Erythroblast (primary cell): Measurements from ENCODE around the gene MRGPRX2.

Experiments
- DNase-seq, 2 experiments: peaks; one replicate each; lab custom pipeline; 2025; lab: John Stamatoyannopoulos, UW
- GATA1 ChIP-seq: IDR thresholded peaks from 2 replicates; pipeline ENCODE4 v1.6.1; 2011; ENCODE audit warnings: low read depth, mild to moderate bottlenecking, control low read depth, low read length, moderate library complexity
- POLR2A ChIP-seq: IDR thresholded peaks from 2 replicates; pipeline ENCODE4 v1.6.1; 2011; ENCODE audit warnings: mild to moderate bottlenecking, low read length

MRGPRX2 gene

GRCh38 chr11:19087658-19088057 is 27.1 kb upstream of the MRGPRX2 start:
- no peak for DNase-seq
- TF ChIP-seq POLR2A (no peak), GATA1 (no peak)

DNA sequence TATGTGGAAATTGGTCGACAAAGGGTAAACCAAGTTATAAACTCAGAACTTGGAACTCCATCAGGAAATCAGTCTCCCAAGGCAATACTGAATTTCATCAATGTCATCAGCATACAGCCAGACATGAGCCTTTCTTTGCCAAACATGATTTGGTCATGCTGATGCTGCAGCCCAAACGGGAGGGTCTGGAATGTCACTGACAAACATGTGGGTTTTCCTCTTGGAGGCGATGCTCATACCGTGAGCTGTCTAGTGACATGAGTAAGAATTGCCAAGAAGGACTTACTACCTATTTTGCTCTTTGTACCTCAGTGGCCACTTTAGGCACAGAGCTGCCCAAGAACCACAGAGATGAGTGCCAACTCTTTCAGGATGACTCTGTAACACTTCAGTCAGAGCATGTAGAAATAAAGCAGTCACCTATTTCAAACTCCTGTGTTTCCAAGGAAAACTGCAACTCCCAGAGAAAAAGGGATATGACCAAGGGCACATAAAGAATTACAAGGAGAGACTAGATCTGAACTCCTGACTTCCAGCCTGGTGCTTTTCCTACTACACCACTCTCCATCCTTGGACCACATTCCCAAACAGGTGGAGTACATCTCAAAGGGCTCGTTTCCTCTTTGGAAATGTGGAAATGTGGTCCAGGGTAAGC is 24.3 kb upstream of the MRGPRX2 start:
- no peak for DNase-seq
- TF ChIP-seq GATA1 (no peak), POLR2A (no peak)

DNA sequence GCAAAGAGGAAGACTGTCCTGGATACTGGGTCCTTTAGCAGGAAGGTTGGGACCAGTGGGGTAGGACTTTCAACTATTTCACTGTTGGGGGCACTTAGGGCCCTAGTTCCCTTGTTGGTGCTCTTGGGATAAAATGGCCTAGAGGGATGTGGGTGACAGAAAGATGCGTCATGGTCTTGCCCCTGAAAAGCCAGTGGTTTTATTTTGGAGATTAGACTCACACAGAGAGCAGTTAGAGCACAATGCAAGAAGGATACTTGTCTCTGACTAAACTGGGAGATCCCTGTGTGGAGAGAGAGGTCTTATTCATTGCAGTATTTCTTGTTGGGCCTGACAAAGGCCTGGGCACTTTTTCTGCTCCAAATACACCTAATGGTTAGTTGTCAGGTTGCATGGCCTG is 22.6 kb upstream of the MRGPRX2 start:
- no peak for DNase-seq
- TF ChIP-seq POLR2A (no peak), GATA1 (no peak)

- TF ChIP-seq POLR2A (no peak), GATA1 (no peak)
- no peak for DNase-seq
Observed at GRCh38 chr11:19080579-19080993, 20.1 kb upstream of the MRGPRX2 start.

- no peak for TF ChIP-seq POLR2A
- TF ChIP-seq GATA1, result no peak
- DNase-seq, result no peak
Observed at GRCh38 chr11:19079643-19080440, 19.3 kb upstream of the MRGPRX2 start.

DNA sequence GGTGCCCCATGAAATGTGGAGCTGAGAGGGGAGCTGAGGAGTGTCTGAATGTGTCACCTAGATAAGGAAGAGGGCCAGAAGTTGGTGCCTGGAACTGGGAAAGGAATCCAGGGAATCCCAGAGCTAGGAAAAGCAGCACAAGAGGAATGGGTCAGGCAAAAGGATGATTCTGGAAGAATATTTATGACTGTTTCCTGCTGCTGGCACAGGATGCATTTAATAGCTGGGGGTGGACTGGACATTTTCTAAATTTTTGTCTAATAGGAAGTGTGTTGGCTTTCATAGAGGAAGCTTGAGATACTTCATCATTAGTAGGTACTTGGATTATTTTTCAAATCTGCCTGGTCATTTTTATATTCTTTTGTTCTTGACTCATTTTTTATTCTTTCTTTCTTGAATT is 17.4 kb upstream of the MRGPRX2 start:
- DNase-seq, result no peak
- TF ChIP-seq GATA1 (no peak), POLR2A (no peak)

GRCh38 chr11:19076744-19077589 is 16.4 kb upstream of the MRGPRX2 start:
- peak; percentile 31 to 57 for DNase-seq
- TF ChIP-seq GATA1, result no peak
- no peak for TF ChIP-seq POLR2A

DNA sequence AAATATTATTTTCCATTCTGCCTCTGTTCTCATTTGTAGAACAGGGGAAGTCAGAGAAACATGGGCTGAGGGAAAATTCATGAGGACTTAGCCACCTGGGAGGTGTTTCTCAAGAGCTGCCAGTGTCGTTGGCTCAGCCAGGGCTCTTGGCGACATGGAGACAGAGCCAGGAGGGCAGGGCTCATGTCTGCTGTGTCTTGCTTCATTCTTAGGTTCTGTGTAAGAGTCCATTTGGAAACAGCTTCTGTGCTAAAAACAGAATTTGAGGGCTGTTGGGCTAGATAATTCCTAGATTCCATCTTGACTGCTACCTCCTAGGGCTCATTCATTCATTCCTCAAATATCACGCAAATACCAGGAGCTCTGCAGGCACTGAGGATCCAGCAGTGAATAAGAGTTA is 15.1 kb upstream of the MRGPRX2 start:
- TF ChIP-seq POLR2A (no peak), GATA1 (no peak)
- DNase-seq, result no peak

DNA sequence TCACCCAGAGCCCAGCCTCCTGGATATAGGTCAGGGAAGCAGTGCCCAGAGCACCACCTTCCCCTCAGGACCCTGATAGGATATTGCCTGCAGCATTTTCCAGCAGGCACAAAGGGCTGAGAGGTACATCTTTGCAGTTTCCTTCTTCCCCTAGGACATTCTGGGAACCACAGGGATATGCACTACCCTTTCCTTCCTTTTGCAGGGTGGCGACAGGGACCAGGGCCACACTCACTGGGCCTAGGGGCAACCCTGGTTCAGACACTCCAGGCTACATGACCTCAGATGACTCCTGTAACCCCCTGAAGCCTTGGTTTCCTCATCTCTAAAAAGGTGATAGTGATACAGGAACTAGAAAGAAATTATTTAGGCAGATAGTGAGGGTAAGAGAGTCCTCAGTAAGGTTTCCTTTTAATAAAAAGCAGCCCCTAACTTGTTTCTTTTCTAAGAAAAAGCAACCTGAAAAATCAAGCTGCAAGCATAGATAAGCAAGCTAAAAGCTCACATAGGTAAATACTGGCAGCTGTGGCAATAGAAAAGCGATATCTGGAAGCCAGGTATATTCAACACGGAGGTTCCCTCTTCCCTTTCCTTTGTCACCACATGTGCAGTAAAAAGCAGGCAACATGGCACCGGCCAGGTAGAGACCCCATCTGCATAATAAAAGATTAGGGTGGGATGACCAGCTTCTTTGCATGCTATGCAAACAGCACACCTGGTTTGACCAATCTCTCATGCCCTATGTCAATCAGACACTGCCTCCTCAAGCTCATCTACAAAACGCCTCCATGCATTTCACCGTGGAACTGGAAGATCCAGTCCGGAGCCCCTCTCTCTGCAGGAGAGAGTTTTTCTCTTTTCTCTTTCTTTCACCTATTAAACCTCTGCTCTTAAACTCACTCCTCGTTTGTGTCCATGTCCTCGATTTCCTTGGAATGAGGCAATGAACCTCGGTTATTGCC is 13.2 kb upstream of the MRGPRX2 start:
- DNase-seq, result no peak
- no peak for TF ChIP-seq GATA1
- no peak for TF ChIP-seq POLR2A

DNA sequence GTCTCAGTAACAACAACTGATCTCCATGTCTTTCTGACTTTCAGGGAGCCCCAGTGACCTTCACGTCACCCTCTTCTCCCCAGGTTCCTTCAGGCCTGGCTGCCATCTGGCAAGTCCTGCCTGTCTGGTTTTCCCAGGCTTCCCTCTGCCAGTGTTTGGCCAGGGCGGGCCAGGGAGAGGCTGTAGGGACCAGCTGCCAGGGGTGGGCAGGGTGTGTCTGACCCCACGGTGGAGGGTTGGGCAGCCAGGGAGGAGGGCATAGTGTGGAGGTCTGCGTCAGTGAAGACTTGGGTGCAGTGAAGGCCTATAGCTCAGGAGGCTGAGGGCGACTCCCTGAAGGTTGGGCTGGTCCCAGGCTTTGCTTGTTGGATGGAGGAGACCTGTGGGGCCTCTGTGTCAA is 11.9 kb upstream of the MRGPRX2 start:
- no peak for TF ChIP-seq GATA1
- no peak for TF ChIP-seq POLR2A
- DNase-seq, result no peak

DNA sequence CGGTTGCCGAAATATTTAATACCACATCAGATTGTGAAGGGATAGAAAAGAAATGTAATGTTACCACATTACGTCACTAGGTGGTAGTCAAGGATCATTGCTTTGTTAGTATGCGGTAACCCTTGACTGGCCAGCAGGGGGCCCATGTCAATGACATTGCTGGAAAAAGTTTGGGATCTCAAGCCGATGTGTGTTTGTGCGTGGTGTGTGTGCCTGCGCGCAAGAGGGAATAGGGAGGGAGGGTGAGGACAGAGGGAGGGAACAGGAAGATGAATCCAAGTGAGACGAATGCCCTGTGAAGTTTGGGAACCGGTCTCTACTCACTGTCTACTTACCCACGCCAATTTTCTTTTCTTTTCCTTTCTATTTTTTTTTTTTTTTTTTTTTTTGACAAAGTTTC is 10.7 kb upstream of the MRGPRX2 start:
- peak; percentile 80 to 87 for DNase-seq
- no peak for TF ChIP-seq POLR2A
- TF ChIP-seq GATA1, result no peak

- DNase-seq, result no peak
- no peak for TF ChIP-seq GATA1
- no peak for TF ChIP-seq POLR2A
Observed at GRCh38 chr11:19059833-19060232, 684 bp downstream of the MRGPRX2 start.

GRCh38 chr11:19055905-19056304 is 4.6 kb downstream of the MRGPRX2 start:
- no peak for DNase-seq
- no peak for TF ChIP-seq GATA1
- no peak for TF ChIP-seq POLR2A
